A549 (cell line): ENCODE measurements around the gene ACIN1.

Experiments used
- KDM5A ChIP-seq: fragments of 200-600 bp; sonication (generic); IDR thresholded peaks from 2 replicates; pipeline ENCODE4 v1.6.1; 2016; ENCODE audit warnings: antibody characterized with exemption, mild to moderate bottlenecking
- NPAS2 ChIP-seq: fragments of 250-450 bp; sonication (Bioruptor Pico); IDR thresholded peaks from 2 replicates; pipeline ENCODE4 v1.8.0; 2022; ENCODE audit warnings: mild to moderate bottlenecking, moderate library complexity, borderline replicate concordance
- POLR2A ChIP-seq: IDR thresholded peaks from 2 replicates; pipeline ENCODE4 v1.6.1; 2012; ENCODE audit warnings: mild to moderate bottlenecking, low read length
- RNF2 ChIP-seq: fragments of 200-600 bp; sonication (generic); IDR thresholded peaks from 2 replicates; pipeline ENCODE4 v1.6.1; 2016; ENCODE audit warnings: low read depth, mild to moderate bottlenecking, antibody characterized with exemption, moderate library complexity, borderline replicate concordance
- ZSCAN20 ChIP-seq: fragments of 250-450 bp; sonication (Bioruptor Pico); IDR thresholded peaks from 2 replicates; pipeline ENCODE4 v1.8.0; 2022; ENCODE audit warnings: mild to moderate bottlenecking, moderate library complexity
- TF ChIP-seq, protein P1 (sequence below): fragments of >200 bp; sonication (Bioruptor Twin); formaldehyde crosslinking; IDR thresholded peaks from 3 replicates; pipeline ENCODE4 v1.5.1; 2016
- TF ChIP-seq, protein P2 (sequence below): IDR thresholded peaks from 2 replicates; pipeline ENCODE4 v1.6.1; 2012; ENCODE audit warnings: low read depth, borderline replicate concordance

DNA sequence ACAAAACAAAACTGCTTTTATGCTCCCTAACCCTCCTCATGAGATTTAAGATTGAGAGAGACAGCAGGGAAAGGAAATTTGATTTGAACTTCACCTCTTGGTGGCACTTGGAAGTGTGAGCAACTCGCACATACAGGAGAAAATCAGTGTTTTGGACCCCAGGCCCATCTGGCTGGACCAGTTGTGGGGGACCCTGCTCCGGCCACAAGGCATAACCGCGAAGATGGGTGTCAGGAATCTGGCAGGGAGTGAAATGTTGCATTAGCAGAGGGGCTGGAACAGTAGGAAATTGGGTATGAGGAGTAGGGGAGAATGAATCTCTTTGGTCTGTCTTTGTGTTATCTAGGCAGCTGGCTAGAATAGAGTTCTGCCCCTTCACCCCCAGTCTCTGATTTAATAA is 8.6 kb upstream of the ACIN1 start:
- no peak for TF ChIP-seq KDM5A
- no peak for TF ChIP-seq ZSCAN20 (CRISPR knock-in tag)
- TF ChIP-seq, protein P1, sequence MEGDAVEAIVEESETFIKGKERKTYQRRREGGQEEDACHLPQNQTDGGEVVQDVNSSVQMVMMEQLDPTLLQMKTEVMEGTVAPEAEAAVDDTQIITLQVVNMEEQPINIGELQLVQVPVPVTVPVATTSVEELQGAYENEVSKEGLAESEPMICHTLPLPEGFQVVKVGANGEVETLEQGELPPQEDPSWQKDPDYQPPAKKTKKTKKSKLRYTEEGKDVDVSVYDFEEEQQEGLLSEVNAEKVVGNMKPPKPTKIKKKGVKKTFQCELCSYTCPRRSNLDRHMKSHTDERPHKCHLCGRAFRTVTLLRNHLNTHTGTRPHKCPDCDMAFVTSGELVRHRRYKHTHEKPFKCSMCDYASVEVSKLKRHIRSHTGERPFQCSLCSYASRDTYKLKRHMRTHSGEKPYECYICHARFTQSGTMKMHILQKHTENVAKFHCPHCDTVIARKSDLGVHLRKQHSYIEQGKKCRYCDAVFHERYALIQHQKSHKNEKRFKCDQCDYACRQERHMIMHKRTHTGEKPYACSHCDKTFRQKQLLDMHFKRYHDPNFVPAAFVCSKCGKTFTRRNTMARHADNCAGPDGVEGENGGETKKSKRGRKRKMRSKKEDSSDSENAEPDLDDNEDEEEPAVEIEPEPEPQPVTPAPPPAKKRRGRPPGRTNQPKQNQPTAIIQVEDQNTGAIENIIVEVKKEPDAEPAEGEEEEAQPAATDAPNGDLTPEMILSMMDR: no peak
- TF ChIP-seq, protein P2, sequence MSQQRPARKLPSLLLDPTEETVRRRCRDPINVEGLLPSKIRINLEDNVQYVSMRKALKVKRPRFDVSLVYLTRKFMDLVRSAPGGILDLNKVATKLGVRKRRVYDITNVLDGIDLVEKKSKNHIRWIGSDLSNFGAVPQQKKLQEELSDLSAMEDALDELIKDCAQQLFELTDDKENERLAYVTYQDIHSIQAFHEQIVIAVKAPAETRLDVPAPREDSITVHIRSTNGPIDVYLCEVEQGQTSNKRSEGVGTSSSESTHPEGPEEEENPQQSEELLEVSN: no peak
- TF ChIP-seq NPAS2: no peak
- no peak for TF ChIP-seq POLR2A
- TF ChIP-seq RNF2: no peak
